Measurements from ENCODE around the gene PHACTR1.

Gene PHACTR1

DNA sequence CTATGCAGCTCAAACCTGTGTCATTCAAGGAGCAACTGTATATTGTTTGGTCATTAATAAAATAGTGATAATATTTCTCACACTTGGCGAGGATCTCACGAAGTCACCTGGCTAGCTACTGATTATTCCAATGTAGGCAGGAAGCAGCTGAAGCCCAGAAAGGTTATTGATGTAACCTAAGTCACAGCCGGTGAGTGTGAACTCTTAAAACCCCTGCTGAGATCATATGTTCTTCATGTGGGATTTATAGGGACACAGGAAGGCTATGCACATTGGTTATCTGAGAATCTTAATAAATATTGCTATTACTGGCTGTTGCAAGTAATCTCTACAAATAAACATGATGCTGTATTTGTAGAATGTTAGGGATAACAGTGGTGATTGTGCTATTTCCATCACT is 450.3 kb downstream of the PHACTR1 start:
- H3K23ac ChIP-seq (ENCODE audit: low read depth, low read length, poor library complexity) = no peak overlapping the region
- H4K91ac ChIP-seq (ENCODE audit: low read depth, low read length, poor library complexity) = no peak overlapping the region
- H2BK15ac ChIP-seq (ENCODE audit: low read length) = no peak overlapping the region
- no CpG with 5 or more reads among the region's 3 CpGs for WGBS, 2 donors (ENCODE audit: extremely low coverage in 2 of 2, insufficient read length in 2 of 2, insufficient replicate concordance in 1 of 2)
- no peak overlapping the region for H2BK120ac ChIP-seq (ENCODE audit: low read depth, low read length)
- no peaks in the 10 kb centered on the region for H3K9me3 ChIP-seq (replicated peaks in 1 of 2; ENCODE audit: control insufficient read depth in 2 of 2, insufficient read depth in 1 of 2, low read depth in 1 of 2, low read length in 2 of 2)
- H3K4me3 ChIP-seq (ENCODE audit: low read length in 2 of 2) = no peak overlapping the region
- no peak overlapping the region for H3K14ac ChIP-seq (ENCODE audit: low read length)
- peaks cover 0 to 5% (median 0%) of the 10 kb centered on the region in 3 experiments for H3K27me3 ChIP-seq (ENCODE audit: control insufficient read depth in 3 of 3, insufficient read depth in 3 of 3, low read depth in 1 of 3, low read length in 3 of 3)
- H2BK12ac ChIP-seq (ENCODE audit: low read length) = no peak overlapping the region
- H3K36me3 ChIP-seq (replicated peaks in 1 of 2; ENCODE audit: control insufficient read depth in 2 of 2, insufficient read depth in 2 of 2, low read length in 2 of 2) = no peaks in the 10 kb centered on the region
- H3K4me2 ChIP-seq (ENCODE audit: insufficient read depth, low read length, poor library complexity, severe bottlenecking) = no peak overlapping the region
- H4K8ac ChIP-seq (ENCODE audit: low read depth, low read length) = no peak overlapping the region
- H3K79me1 ChIP-seq (ENCODE audit: low read depth, low read length) = no peaks in the 10 kb centered on the region
- H3K18ac ChIP-seq (ENCODE audit: low read length) = no peak overlapping the region
- no peak for DNase-seq (ENCODE audit: low spot score)
- no peak overlapping the region for H2BK5ac ChIP-seq (ENCODE audit: low read length)
- no peak overlapping the region for H2AFZ ChIP-seq (ENCODE audit: low read length)
- H2AK5ac ChIP-seq (ENCODE audit: low read depth, low read length) = no peak overlapping the region
- H3K9ac ChIP-seq (ENCODE audit: low read depth, low read length, poor library complexity) = no peak overlapping the region
- peaks cover 0 to 1% of the 10 kb centered on the region in 2 donors for H3K4me1 ChIP-seq (ENCODE audit: control insufficient read depth in 2 of 2, insufficient read depth in 1 of 2, low read depth in 1 of 2, low read length in 2 of 2)
- no peak overlapping the region for H3K27ac ChIP-seq (replicated peaks; ENCODE audit: low read length)
- H3K4ac ChIP-seq (ENCODE audit: low read length) = no peak overlapping the region

DNA sequence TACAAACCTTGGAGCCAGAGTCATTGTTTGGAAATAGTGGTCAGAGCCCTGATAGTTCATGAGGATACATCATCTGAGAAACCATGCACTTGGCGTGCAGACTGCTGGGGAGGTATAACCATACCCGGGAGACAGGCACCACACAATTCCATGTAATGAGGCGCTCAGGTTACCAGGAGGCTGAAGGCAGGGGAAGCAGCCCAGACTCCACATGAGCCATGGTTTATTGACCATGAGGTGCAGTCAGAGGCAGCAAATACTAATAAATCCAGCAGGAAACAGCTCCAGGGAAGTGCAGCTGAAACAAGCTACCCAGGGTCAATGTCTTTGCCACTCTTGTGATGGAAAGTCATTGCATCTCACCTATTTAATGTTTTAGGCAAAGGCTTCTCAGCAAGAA is 455.7 kb downstream of the PHACTR1 start:
- Histone ChIP-seq H3K4ac (ENCODE audit: low read length) (no peak overlapping the region), H3K14ac (ENCODE audit: low read length) (no peak overlapping the region), H2BK12ac (ENCODE audit: low read length) (no peak overlapping the region), H2BK15ac (ENCODE audit: low read length) (no peak overlapping the region), H3K23ac (ENCODE audit: low read depth, low read length, poor library complexity) (no peak overlapping the region), H3K4me2 (ENCODE audit: insufficient read depth, low read length, poor library complexity, severe bottlenecking) (no peak overlapping the region), H3K4me3 (ENCODE audit: low read length in 2 of 2) (no peak overlapping the region), H3K27me3 (ENCODE audit: control insufficient read depth in 3 of 3, insufficient read depth in 3 of 3, low read depth in 1 of 3, low read length in 3 of 3) (peaks cover 0 to 10% (median 0%) of the 10 kb centered on the region in 3 experiments), H2BK5ac (ENCODE audit: low read length) (no peak overlapping the region), H2AFZ (ENCODE audit: low read length) (no peak overlapping the region), H3K27ac (replicated peaks; ENCODE audit: low read length) (no peak overlapping the region), H4K91ac (ENCODE audit: low read depth, low read length, poor library complexity) (no peak overlapping the region), H2BK120ac (ENCODE audit: low read depth, low read length) (no peak overlapping the region), H3K9me3 (replicated peaks in 1 of 2; ENCODE audit: control insufficient read depth in 2 of 2, insufficient read depth in 1 of 2, low read depth in 1 of 2, low read length in 2 of 2) (no peaks in the 10 kb centered on the region), H3K18ac (ENCODE audit: low read length) (no peak overlapping the region), H3K79me1 (ENCODE audit: low read depth, low read length) (no peaks in the 10 kb centered on the region), H3K36me3 (replicated peaks in 1 of 2; ENCODE audit: control insufficient read depth in 2 of 2, insufficient read depth in 2 of 2, low read length in 2 of 2) (no peaks in the 10 kb centered on the region), H3K9ac (ENCODE audit: low read depth, low read length, poor library complexity) (no peak overlapping the region), H3K4me1 (ENCODE audit: control insufficient read depth in 2 of 2, insufficient read depth in 1 of 2, low read depth in 1 of 2, low read length in 2 of 2) (peaks cover 0 to 1% of the 10 kb centered on the region in 2 donors), H2AK5ac (ENCODE audit: low read depth, low read length) (no peak overlapping the region), H4K8ac (ENCODE audit: low read depth, low read length) (no peak overlapping the region)
- no CpG with 5 or more reads among the region's 3 CpGs for WGBS, 2 donors (ENCODE audit: extremely low coverage in 2 of 2, insufficient read length in 2 of 2, insufficient replicate concordance in 1 of 2)
- no peak for DNase-seq (ENCODE audit: low spot score)

DNA sequence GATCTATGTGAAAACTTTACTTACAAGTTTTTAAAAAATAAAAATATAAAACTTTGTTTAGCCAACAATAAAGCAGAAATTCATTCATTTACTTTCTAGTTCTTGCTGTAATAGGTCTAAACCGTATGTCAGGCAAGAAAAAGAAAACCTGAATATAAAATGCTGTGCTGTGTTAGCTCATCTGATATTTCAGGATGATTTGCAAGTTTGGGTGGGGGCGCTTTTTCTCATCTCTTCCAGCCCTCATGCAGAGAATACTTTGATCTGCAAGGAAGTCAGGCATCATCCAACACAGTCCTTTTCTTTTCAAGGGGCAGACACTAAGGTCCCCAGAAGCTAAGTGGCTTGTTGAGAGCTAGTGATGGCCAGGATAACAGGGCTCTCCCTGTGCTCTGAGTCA is 458.5 kb downstream of the PHACTR1 start:
- Histone ChIP-seq H3K4me1 (ENCODE audit: control insufficient read depth in 2 of 2, insufficient read depth in 1 of 2, low read depth in 1 of 2, low read length in 2 of 2) (no peaks in the 10 kb centered on the region), H4K8ac (ENCODE audit: low read depth, low read length) (no peak overlapping the region), H3K9me3 (replicated peaks in 1 of 2; ENCODE audit: control insufficient read depth in 2 of 2, insufficient read depth in 1 of 2, low read depth in 1 of 2, low read length in 2 of 2) (no peaks in the 10 kb centered on the region), H2BK5ac (ENCODE audit: low read length) (no peak overlapping the region), H4K91ac (ENCODE audit: low read depth, low read length, poor library complexity) (no peak overlapping the region), H2BK12ac (ENCODE audit: low read length) (no peak overlapping the region), H3K4me2 (ENCODE audit: insufficient read depth, low read length, poor library complexity, severe bottlenecking) (no peak overlapping the region), H3K4ac (ENCODE audit: low read length) (no peak overlapping the region), H3K36me3 (replicated peaks in 1 of 2; ENCODE audit: control insufficient read depth in 2 of 2, insufficient read depth in 2 of 2, low read length in 2 of 2) (no peaks in the 10 kb centered on the region), H3K9ac (ENCODE audit: low read depth, low read length, poor library complexity) (no peak overlapping the region), H3K79me1 (ENCODE audit: low read depth, low read length) (no peaks in the 10 kb centered on the region), H3K14ac (ENCODE audit: low read length) (no peak overlapping the region), H2AFZ (ENCODE audit: low read length) (no peak overlapping the region), H3K4me3 (ENCODE audit: low read length in 2 of 2) (no peak overlapping the region), H3K27me3 (ENCODE audit: control insufficient read depth in 3 of 3, insufficient read depth in 3 of 3, low read depth in 1 of 3, low read length in 3 of 3) (peaks cover 0 to 7% (median 0%) of the 10 kb centered on the region in 3 experiments), H3K18ac (ENCODE audit: low read length) (no peak overlapping the region), H3K23ac (ENCODE audit: low read depth, low read length, poor library complexity) (no peak overlapping the region), H2BK120ac (ENCODE audit: low read depth, low read length) (no peak overlapping the region), H3K27ac (replicated peaks; ENCODE audit: low read length) (no peak overlapping the region), H2BK15ac (ENCODE audit: low read length) (no peak overlapping the region), H2AK5ac (ENCODE audit: low read depth, low read length) (no peak overlapping the region)
- no CpG with 5 or more reads among the region's 2 CpGs for WGBS, 2 donors (ENCODE audit: extremely low coverage in 2 of 2, insufficient read length in 2 of 2, insufficient replicate concordance in 1 of 2)
- no peak for DNase-seq (ENCODE audit: low spot score)

DNA sequence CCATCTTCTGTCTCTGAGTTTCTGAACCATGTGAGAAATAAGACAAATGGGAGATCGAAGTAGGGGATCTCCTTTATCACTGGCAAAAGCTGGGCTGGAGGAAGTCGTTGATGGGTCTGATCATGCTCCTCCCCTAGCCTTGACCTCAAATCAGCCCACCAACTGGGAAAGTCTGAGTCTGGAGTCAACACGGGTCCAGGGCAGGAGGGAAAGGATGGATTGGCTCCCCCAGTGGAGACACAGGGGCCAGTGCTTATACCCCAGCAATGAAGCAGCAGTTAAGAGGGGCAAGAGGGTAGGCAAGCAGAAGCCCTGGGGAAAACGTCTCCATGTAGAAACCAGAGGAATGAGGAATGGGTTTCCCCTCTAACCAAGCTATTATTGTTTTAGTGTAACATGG is 459.2 kb downstream of the PHACTR1 start:
- no peaks in the 10 kb centered on the region for H3K4me1 ChIP-seq (ENCODE audit: control insufficient read depth in 2 of 2, insufficient read depth in 1 of 2, low read depth in 1 of 2, low read length in 2 of 2)
- no peak overlapping the region for H2AFZ ChIP-seq (ENCODE audit: low read length)
- no peaks in the 10 kb centered on the region for H3K9me3 ChIP-seq (replicated peaks in 1 of 2; ENCODE audit: control insufficient read depth in 2 of 2, insufficient read depth in 1 of 2, low read depth in 1 of 2, low read length in 2 of 2)
- H3K14ac ChIP-seq (ENCODE audit: low read length) = no peak overlapping the region
- no peak overlapping the region for H2BK120ac ChIP-seq (ENCODE audit: low read depth, low read length)
- no peak overlapping the region for H3K4ac ChIP-seq (ENCODE audit: low read length)
- H3K79me1 ChIP-seq (ENCODE audit: low read depth, low read length) = no peaks in the 10 kb centered on the region
- H3K27ac ChIP-seq (replicated peaks; ENCODE audit: low read length) = no peak overlapping the region
- H3K23ac ChIP-seq (ENCODE audit: low read depth, low read length, poor library complexity) = no peak overlapping the region
- no peak overlapping the region for H3K9ac ChIP-seq (ENCODE audit: low read depth, low read length, poor library complexity)
- H2AK5ac ChIP-seq (ENCODE audit: low read depth, low read length) = no peak overlapping the region
- no peak overlapping the region for H4K8ac ChIP-seq (ENCODE audit: low read depth, low read length)
- WGBS, 2 donors (ENCODE audit: extremely low coverage in 2 of 2, insufficient read length in 2 of 2, insufficient replicate concordance in 1 of 2) = no CpG with 5 or more reads among the region's 4 CpGs
- no peak for DNase-seq (ENCODE audit: low spot score)
- no peak overlapping the region for H2BK5ac ChIP-seq (ENCODE audit: low read length)
- no peak overlapping the region for H4K91ac ChIP-seq (ENCODE audit: low read depth, low read length, poor library complexity)
- peaks cover 0 to 7% (median 0%) of the 10 kb centered on the region in 3 experiments for H3K27me3 ChIP-seq (ENCODE audit: control insufficient read depth in 3 of 3, insufficient read depth in 3 of 3, low read depth in 1 of 3, low read length in 3 of 3)
- no peak overlapping the region for H2BK12ac ChIP-seq (ENCODE audit: low read length)
- H3K18ac ChIP-seq (ENCODE audit: low read length) = no peak overlapping the region
- no peak overlapping the region for H2BK15ac ChIP-seq (ENCODE audit: low read length)
- no peak overlapping the region for H3K4me2 ChIP-seq (ENCODE audit: insufficient read depth, low read length, poor library complexity, severe bottlenecking)
- no peaks in the 10 kb centered on the region for H3K36me3 ChIP-seq (replicated peaks in 1 of 2; ENCODE audit: control insufficient read depth in 2 of 2, insufficient read depth in 2 of 2, low read length in 2 of 2)
- H3K4me3 ChIP-seq (ENCODE audit: low read length in 2 of 2) = no peak overlapping the region
